Testis (tissue), 2 donors: Measurements from ENCODE around the gene DACH1.

Experiments used
- CTCF ChIP-seq, 3 experiments: fragments of 450-650 bp in 2 of 3; fragments of 200-600 bp in 1 of 3; sonication (generic) in 1 of 3; IDR thresholded peaks; one replicate each; pipeline ENCODE4 v1.5.1; 2016 to 2019; ENCODE audit warnings: antibody characterized with exemption in 3 of 3, mild to moderate bottlenecking in 2 of 3, moderate library complexity in 1 of 3
- POLR2A ChIP-seq: fragments of 450-650 bp; IDR thresholded peaks from one replicate; pipeline ENCODE4 v1.6.1; 2017; ENCODE audit warnings: antibody characterized with exemption, mild to moderate bottlenecking, moderate library complexity

GRCh38 chr13:71663431-71663830 lies 203.6 kb downstream of the DACH1 start:
- no peak for TF ChIP-seq CTCF (IDR thresholded peaks at IDR 0.05)
- TF ChIP-seq POLR2A, result no peak
